Natural killer cell (primary cell): ENCODE data around the gene C1QL1. TPM values are rescaled to one million over a fixed set of nuclear protein-coding genes. Genes with fewer than 3 reads are reported as not detected.

Source experiments
- ATAC-seq, 3 donors: fragments of 150-1000 bp in 2 of 3; fragments of 200-7000 bp in 1 of 3; cut with Tn5 transposase; 1 replicate in 1 of 3; 2 replicates in 2 of 3; pipeline ENCODE4 v1.10.0; 2021; ENCODE audit warnings: mild to moderate bottlenecking in 2 of 3, moderate library complexity in 2 of 3
- DNase-seq, 2 donors: peaks; one replicate each; pipeline versions ENCODE4 v3.0.0 to v3.0.0-alpha.2; 2013 to 2021; ENCODE audit warnings: mixed read lengths in 1 of 2
- H3K27ac ChIP-seq: one replicate; pipeline ENCODE4 v1.5.1; 2013; ENCODE audit warnings: mild to moderate bottlenecking, low read length
- H3K27me3 ChIP-seq: one replicate; pipeline ENCODE4 v1.6.1; 2013; ENCODE audit warnings: low read length; ENCODE audit not compliant: control insufficient read depth, insufficient read depth
- H3K36me3 ChIP-seq: one replicate; pipeline ENCODE4 v1.6.1; 2013; ENCODE audit warnings: low read length; ENCODE audit not compliant: control insufficient read depth, insufficient read depth
- H3K4me1 ChIP-seq: one replicate; pipeline ENCODE4 v1.6.1; 2013; ENCODE audit warnings: low read length; ENCODE audit not compliant: control insufficient read depth, insufficient read depth
- H3K4me3 ChIP-seq: one replicate; pipeline ENCODE4 v1.5.1; 2013; ENCODE audit warnings: low read length
- H3K9me3 ChIP-seq: one replicate; pipeline ENCODE4 v1.6.1; 2013; ENCODE audit warnings: low read length; ENCODE audit not compliant: control insufficient read depth, insufficient read depth
- H3K27ac Mint-ChIP-seq, 2 donors: one replicate each; pipeline ENCODE4 v1.8.0; 2022; ENCODE audit warnings: mild to moderate bottlenecking in 2 of 2, mixed read lengths in 2 of 2, moderate library complexity in 1 of 2
- H3K27me3 Mint-ChIP-seq, 2 donors: one replicate each; pipeline ENCODE4 v1.8.0; 2022; ENCODE audit warnings: low read depth in 2 of 2, mixed read lengths in 2 of 2
- H3K36me3 Mint-ChIP-seq: one replicate; pipeline ENCODE4 v1.8.0; 2022; ENCODE audit warnings: mixed read lengths
- H3K4me1 Mint-ChIP-seq, 2 donors: one replicate each; pipeline ENCODE4 v1.8.0; 2022; ENCODE audit warnings: mixed read lengths in 2 of 2
- H3K4me3 Mint-ChIP-seq: one replicate; pipeline ENCODE4 v1.8.0; 2022; ENCODE audit warnings: mild to moderate bottlenecking, moderate library complexity, mixed read lengths
- H3K9me3 Mint-ChIP-seq, 2 donors: one replicate each; pipeline ENCODE4 v1.8.0; 2022; ENCODE audit warnings: mixed read lengths in 2 of 2
- WGBS: methylation state at CpG from one replicate; pipeline ENCODE4 v1.1.7; 2013; ENCODE audit warnings: missing lambda C conversion rate; ENCODE audit not compliant: insufficient coverage; 5-methylcytosine and 5-hydroxymethylcytosine counted together
- intact Hi-C: fragments of 100-400 bp; cut with micrococcal nuclease; formaldehyde crosslinking; loops from one replicate; pipeline ENCODE4 v1.14.2; 2022
- total RNA-seq, 4 donors: library from RNA; stranded (reverse); fragments of 120-200 nt in 1 of 4; gene quantifications; one replicate each; pipeline versions ENCODE4 v1.2.3 to v1.2.4, GENCODE V29; 2013 to 2022
- TF ChIP-seq, protein P1 (sequence below): fragments of 200-600 bp; IDR thresholded peaks from one replicate; pipeline ENCODE4 v1.8.0; 2022; ENCODE audit warnings: antibody characterized with exemption

Gene C1QL1
- total RNA-seq, 3 donors from 2014 or later (not counting 1 experiment from before 2014, with no cell fraction given), result not detected

DNA sequence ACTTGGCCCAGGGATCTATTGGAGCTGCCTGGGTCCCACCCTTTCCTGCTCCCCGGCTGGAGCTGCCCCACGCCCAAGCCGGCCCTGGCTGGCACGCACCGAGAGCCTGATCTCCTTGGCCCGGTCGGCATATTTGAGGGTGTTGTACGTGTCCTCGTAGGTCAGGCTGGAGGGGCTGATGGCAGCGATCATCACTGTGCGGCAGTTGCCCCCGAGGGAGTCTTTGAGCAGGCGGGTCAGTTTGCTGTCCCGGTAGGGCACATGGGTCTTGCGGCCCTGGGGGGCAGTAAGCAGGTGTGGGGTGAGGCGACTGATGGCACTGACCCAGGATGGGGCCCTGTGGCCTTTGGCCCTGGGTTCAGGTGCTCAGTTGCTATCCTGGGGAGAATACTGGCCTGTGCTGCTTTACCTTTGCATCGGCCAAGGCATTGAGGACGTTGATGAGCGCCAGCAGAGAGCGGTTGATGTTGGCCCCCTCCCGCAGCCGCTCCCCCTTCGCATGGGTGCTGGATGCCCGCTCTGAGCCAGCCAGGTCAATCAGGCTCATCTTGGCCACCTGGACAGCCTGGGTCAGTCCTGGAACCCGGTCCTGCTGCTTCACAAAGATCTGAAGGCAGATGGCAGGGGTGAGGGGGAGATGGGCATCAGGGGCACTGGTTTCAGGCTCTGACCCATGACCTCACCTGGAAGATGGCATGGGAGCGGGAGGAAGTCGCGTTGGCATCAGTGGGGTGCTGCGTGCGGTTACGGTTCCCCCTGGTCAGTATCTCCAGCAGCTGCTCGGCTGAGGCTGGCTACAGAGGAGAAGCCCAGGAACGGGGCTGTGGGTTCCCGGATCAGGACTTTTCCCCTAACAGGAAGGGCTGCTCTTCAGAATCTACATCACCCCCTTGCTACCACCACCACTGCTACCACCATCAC is 34.0 kb downstream of the C1QL1 start:
- H3K27ac Mint-ChIP-seq, result no peak overlapping the region
- ATAC-seq, result no peak

DNA sequence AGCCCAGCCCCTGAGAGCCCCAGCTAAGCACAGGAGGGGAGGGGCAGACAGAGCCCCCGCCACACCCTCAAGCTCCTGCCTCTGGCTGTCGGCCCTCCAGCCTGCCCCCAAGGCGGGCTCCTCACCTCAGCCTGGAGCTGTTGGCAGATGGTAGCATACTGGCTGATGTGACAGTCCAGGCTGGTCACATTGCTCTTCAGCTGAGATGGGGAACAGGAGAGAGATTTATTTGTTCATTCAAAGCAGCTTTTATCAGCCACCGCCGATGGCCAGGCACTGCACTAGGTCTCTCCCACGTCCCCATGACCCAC is 35.4 kb downstream of the C1QL1 start:
- ATAC-seq (no peak), DNase-seq (no peak)
- Mint-ChIP-seq H3K27me3 (no peaks in the 10 kb centered on the region), H3K4me3 (no peak overlapping the region), H3K27ac (no peak overlapping the region), H3K9me3 (no peaks in the 10 kb centered on the region), H3K36me3 (no peaks in the 10 kb centered on the region), H3K4me1 (no peaks in the 10 kb centered on the region)
- H3K27me3 ChIP-seq, result no peaks in the 10 kb centered on the region
- H3K9me3 ChIP-seq, result no peaks in the 10 kb centered on the region
- no peaks in the 10 kb centered on the region for H3K36me3 ChIP-seq
- intact Hi-C loops, result no loop called here
- no peak overlapping the region for H3K4me3 ChIP-seq
- TF ChIP-seq, protein P1, sequence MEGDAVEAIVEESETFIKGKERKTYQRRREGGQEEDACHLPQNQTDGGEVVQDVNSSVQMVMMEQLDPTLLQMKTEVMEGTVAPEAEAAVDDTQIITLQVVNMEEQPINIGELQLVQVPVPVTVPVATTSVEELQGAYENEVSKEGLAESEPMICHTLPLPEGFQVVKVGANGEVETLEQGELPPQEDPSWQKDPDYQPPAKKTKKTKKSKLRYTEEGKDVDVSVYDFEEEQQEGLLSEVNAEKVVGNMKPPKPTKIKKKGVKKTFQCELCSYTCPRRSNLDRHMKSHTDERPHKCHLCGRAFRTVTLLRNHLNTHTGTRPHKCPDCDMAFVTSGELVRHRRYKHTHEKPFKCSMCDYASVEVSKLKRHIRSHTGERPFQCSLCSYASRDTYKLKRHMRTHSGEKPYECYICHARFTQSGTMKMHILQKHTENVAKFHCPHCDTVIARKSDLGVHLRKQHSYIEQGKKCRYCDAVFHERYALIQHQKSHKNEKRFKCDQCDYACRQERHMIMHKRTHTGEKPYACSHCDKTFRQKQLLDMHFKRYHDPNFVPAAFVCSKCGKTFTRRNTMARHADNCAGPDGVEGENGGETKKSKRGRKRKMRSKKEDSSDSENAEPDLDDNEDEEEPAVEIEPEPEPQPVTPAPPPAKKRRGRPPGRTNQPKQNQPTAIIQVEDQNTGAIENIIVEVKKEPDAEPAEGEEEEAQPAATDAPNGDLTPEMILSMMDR, result no peak
- no peaks in the 10 kb centered on the region for H3K4me1 ChIP-seq
- 92% methylated on average over 6 of the region's 6 CpGs for WGBS
- no peak overlapping the region for H3K27ac ChIP-seq

More for the DNA sequence above, 34.0 kb downstream of the C1QL1 start:
- Mint-ChIP-seq H3K4me1 (no peaks in the 10 kb centered on the region), H3K9me3 (no peaks in the 10 kb centered on the region), H3K4me3 (no peak overlapping the region), H3K27me3 (no peaks in the 10 kb centered on the region), H3K36me3 (no peaks in the 10 kb centered on the region)
- H3K9me3 ChIP-seq, result no peaks in the 10 kb centered on the region
- intact Hi-C loops, result no loop called here
- no peaks in the 10 kb centered on the region for H3K27me3 ChIP-seq
- H3K4me3 ChIP-seq, result no peak overlapping the region
- H3K36me3 ChIP-seq, result no peaks in the 10 kb centered on the region
- 96% methylated on average over 34 of the region's 34 CpGs for WGBS
- H3K27ac ChIP-seq, result no peak overlapping the region
- H3K4me1 ChIP-seq, result no peaks in the 10 kb centered on the region
- no peak for DNase-seq
- TF ChIP-seq, protein P1, result no peak

DNA sequence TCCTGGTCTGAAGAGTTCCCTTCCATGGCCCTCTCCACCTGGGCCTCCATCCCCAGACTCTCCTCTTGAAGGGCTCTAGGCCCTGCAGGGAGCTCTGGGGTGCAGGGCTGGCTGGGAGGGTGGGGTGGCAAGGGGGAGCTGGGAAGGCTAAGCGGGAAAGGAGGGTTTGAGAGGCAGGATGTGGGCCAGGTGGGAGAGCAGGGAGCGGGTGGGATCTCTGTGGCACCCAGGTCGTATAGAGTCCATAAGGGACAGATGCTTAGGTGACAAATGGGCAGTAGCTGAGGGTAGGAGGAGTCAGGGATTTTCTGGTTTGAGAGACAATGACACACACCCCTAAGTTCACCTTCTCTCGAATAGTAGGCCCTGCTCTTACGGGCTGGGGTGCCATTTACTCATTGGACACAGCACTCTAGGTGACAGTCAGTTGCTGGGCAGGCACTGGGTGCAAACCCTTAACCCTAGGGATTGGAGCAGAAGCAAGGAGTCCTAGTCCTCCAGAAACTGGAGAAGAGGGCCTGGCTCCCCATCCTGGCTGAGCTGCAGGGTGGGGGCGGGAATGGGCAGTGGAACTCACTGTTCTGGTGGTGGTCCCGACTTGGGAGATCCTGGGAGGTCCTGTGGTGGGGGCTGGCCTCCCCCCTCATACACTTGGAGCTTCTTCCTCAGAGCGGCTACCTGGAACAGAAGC is 35.9 kb downstream of the C1QL1 start:
- H3K4me1 Mint-ChIP-seq, result no peaks in the 10 kb centered on the region
- H3K36me3 ChIP-seq, result no peaks in the 10 kb centered on the region
- no peak for ATAC-seq
- no peaks in the 10 kb centered on the region for H3K9me3 ChIP-seq
- TF ChIP-seq, protein P1, result no peak
- H3K27me3 ChIP-seq, result no peaks in the 10 kb centered on the region
- no peak for DNase-seq
- H3K36me3 Mint-ChIP-seq, result no peaks in the 10 kb centered on the region
- no peak overlapping the region for H3K27ac Mint-ChIP-seq
- no peak overlapping the region for H3K27ac ChIP-seq
- no peak overlapping the region for H3K4me3 ChIP-seq
- H3K27me3 Mint-ChIP-seq, result no peaks in the 10 kb centered on the region
- H3K9me3 Mint-ChIP-seq, result no peaks in the 10 kb centered on the region
- intact Hi-C loops, result no loop called here
- no peak overlapping the region for H3K4me3 Mint-ChIP-seq
- no peaks in the 10 kb centered on the region for H3K4me1 ChIP-seq
- 99% methylated on average over 8 of the region's 8 CpGs for WGBS
